Thyroid gland (tissue), 4 donors: ENCODE results near the gene ALOX5AP. TPM values are rescaled to one million over a fixed set of nuclear protein-coding genes. Genes with fewer than 3 reads are reported as not detected.

Experiments used
- DNase-seq, 2 donors: peaks; one replicate each; pipeline ENCODE4 v3.0.0-alpha.2; 2019
- H3K27ac ChIP-seq, 3 donors: fragments of 200-600 bp; sonication (generic); 1 replicate in 2 of 3; 2 replicates in 1 of 3; pipeline ENCODE4 v1.5.1; 2016 to 2019; ENCODE audit warnings: mild to moderate bottlenecking in 1 of 3, moderate library complexity in 1 of 3
- H3K27me3 ChIP-seq: fragments of 200-600 bp; sonication (generic); one replicate; pipeline ENCODE4 v1.5.1; 2019
- H3K36me3 ChIP-seq, 2 donors: fragments of 200-600 bp; sonication (generic); one replicate each; pipeline ENCODE4 v1.5.1; 2016 to 2019
- H3K4me1 ChIP-seq, 2 donors: fragments of 200-600 bp; sonication (generic); one replicate each; pipeline ENCODE4 v1.5.1; 2017 to 2019
- H3K4me3 ChIP-seq, 3 donors: fragments of 200-600 bp; sonication (generic); replicated peaks in 1 of 3; 1 replicate in 2 of 3; 2 replicates in 1 of 3; pipeline ENCODE4 v1.5.1; 2016; ENCODE audit warnings: mild to moderate bottlenecking in 1 of 3
- H3K9me3 ChIP-seq: fragments of 200-600 bp; sonication (generic); one replicate; pipeline ENCODE4 v1.5.1; 2017
- CTCF ChIP-seq, 6 experiments: fragments of 200-600 bp in 3 of 6; fragments of 450-650 bp in 3 of 6; sonication (generic) in 3 of 6; IDR thresholded peaks; one replicate each; pipeline ENCODE4 v1.5.1; 2016 to 2019; ENCODE audit warnings: antibody characterized with exemption in 6 of 6, mild to moderate bottlenecking in 2 of 6, inconsistent platforms in 1 of 6, moderate library complexity in 1 of 6
- POLR2A ChIP-seq, 2 donors: fragments of 450-650 bp; IDR thresholded peaks; one replicate each; pipeline ENCODE4 v1.6.1; 2017; ENCODE audit warnings: antibody characterized with exemption in 2 of 2, mild to moderate bottlenecking in 2 of 2, moderate library complexity in 1 of 2
- WGBS, 2 donors: methylation state at CpG; one replicate each; pipeline ENCODE4 v1.1.5; 2017; 5-methylcytosine and 5-hydroxymethylcytosine counted together
- intact Hi-C: fragments of 100-400 bp; cut with DNase I; formaldehyde crosslinking; loops from one replicate; pipeline ENCODE4 v1.15.1; 2023
- total RNA-seq, 4 donors: library from RNA; depleted of rRNA; stranded (reverse); fragments of >200 nt; gene quantifications; one replicate each; pipeline ENCODE4 v1.2.3, GENCODE V29; 2016

ALOX5AP gene
- total RNA-seq, 4 donors from 2014 or later = 3.6 to 13.4 (median 6.1) TPM

- DNase-seq = no peak
- H3K27ac ChIP-seq = no peak overlapping the region
- WGBS, 2 donors = 80 to 89% methylated on average over 9 of the region's 9 CpGs
- H3K4me3 ChIP-seq = no peak overlapping the region
- H3K4me1 ChIP-seq = peaks cover 0 to 4% of the 10 kb centered on the region in 2 donors
- H3K36me3 ChIP-seq = no peaks in the 10 kb centered on the region
- H3K27me3 ChIP-seq = no peaks in the 10 kb centered on the region
- H3K9me3 ChIP-seq = no peaks in the 10 kb centered on the region
- intact Hi-C loops = no loop called here
- no peak for TF ChIP-seq POLR2A (IDR thresholded peaks at IDR 0.05)
- no peak for TF ChIP-seq CTCF (IDR thresholded peaks at IDR 0.05)
These were observed 21.8 kb downstream of the ALOX5AP start for GRCh38 chr13:30757026-30757742.

GRCh38 chr13:30759748-30760147 is 24.4 kb downstream of the ALOX5AP start:
- no peak for TF ChIP-seq CTCF (IDR thresholded peaks at IDR 0.05)
- no peak for TF ChIP-seq POLR2A (IDR thresholded peaks at IDR 0.05)
- 93 to 97% methylated on average over 3 of the region's 3 CpGs for WGBS, 2 donors
- H3K27me3 ChIP-seq = no peaks in the 10 kb centered on the region
- intact Hi-C loops = no loop called here
- H3K4me3 ChIP-seq = no peak overlapping the region
- no peak overlapping the region for H3K27ac ChIP-seq
- no peak for DNase-seq
- no peaks in the 10 kb centered on the region for H3K36me3 ChIP-seq
- no peaks in the 10 kb centered on the region for H3K9me3 ChIP-seq
- no peaks in the 10 kb centered on the region for H3K4me1 ChIP-seq

GRCh38 chr13:30762643-30763042 is 27.3 kb downstream of the ALOX5AP start:
- H3K4me1 ChIP-seq = no peaks in the 10 kb centered on the region
- TF ChIP-seq POLR2A (IDR thresholded peaks at IDR 0.05) (no peak), CTCF (IDR thresholded peaks at IDR 0.05) (no peak)
- H3K36me3 ChIP-seq = no peaks in the 10 kb centered on the region
- no peak overlapping the region for H3K4me3 ChIP-seq
- DNase-seq = no peak
- intact Hi-C loops = no loop called here
- H3K9me3 ChIP-seq = no peaks in the 10 kb centered on the region
- WGBS, 2 donors = 84 to 95% methylated on average over 4 of the region's 4 CpGs
- H3K27me3 ChIP-seq = no peaks in the 10 kb centered on the region
- no peak overlapping the region for H3K27ac ChIP-seq

GRCh38 chr13:30763786-30764413 is 28.6 kb downstream of the ALOX5AP start:
- Histone ChIP-seq H3K27me3 (no peaks in the 10 kb centered on the region), H3K9me3 (no peaks in the 10 kb centered on the region), H3K27ac (no peak overlapping the region), H3K4me1 (no peaks in the 10 kb centered on the region), H3K36me3 (no peaks in the 10 kb centered on the region), H3K4me3 (no peak overlapping the region)
- no peak for TF ChIP-seq CTCF (IDR thresholded peaks at IDR 0.05)
- TF ChIP-seq POLR2A (IDR thresholded peaks at IDR 0.05) = no peak
- intact Hi-C loops = no loop called here
- DNase-seq = no peak
- 86 to 87% methylated on average over 8 of the region's 8 CpGs for WGBS, 2 donors

GRCh38 chr13:30766231-30766630 is 30.9 kb downstream of the ALOX5AP start:
- H3K4me1 ChIP-seq = no peaks in the 10 kb centered on the region
- TF ChIP-seq POLR2A (IDR thresholded peaks at IDR 0.05) (no peak), CTCF (IDR thresholded peaks at IDR 0.05) (no peak)
- no peak overlapping the region for H3K27ac ChIP-seq
- H3K9me3 ChIP-seq = no peaks in the 10 kb centered on the region
- H3K36me3 ChIP-seq = no peaks in the 10 kb centered on the region
- 57 to 83% methylated on average over 2 of the region's 2 CpGs for WGBS, 2 donors
- intact Hi-C loops = no loop called here
- no peak for DNase-seq
- H3K4me3 ChIP-seq = no peak overlapping the region
- H3K27me3 ChIP-seq = no peaks in the 10 kb centered on the region
